HepG2 (cell line): Measurements from ENCODE around the gene ZC3H7B. TPM values are rescaled to one million over a fixed set of nuclear protein-coding genes. Genes with fewer than 3 reads are reported as not detected.
A peak's percentile ranks its signal among the peaks of the same experiment; 100 is the strongest.

Experiments used
- ESRRA ChIP-seq: sonication (generic); formaldehyde crosslinking; IDR thresholded peaks from 2 replicates; pipeline ENCODE4 v1.5.1; 2020; ENCODE audit warnings: mild to moderate bottlenecking, low read depth, missing genetic modification reagents
- FOXM1 ChIP-seq: sonication (generic); formaldehyde crosslinking; IDR thresholded peaks from 2 replicates; pipeline ENCODE4 v1.5.0; 2020; ENCODE audit warnings: missing genetic modification reagents
- HOXA3 ChIP-seq: sonication (generic); formaldehyde crosslinking; IDR thresholded peaks from 2 replicates; pipeline ENCODE4 v1.5.0; 2020; ENCODE audit warnings: missing genetic modification reagents
- IRF1 ChIP-seq: sonication (generic); formaldehyde crosslinking; IDR thresholded peaks from 2 replicates; pipeline ENCODE4 v1.4.0; 2020; ENCODE audit warnings: low read depth, mild to moderate bottlenecking, missing genetic modification reagents
- JUN ChIP-seq: sonication (generic); formaldehyde crosslinking; IDR thresholded peaks from 2 replicates; pipeline ENCODE4 v1.4.0; 2020; ENCODE audit warnings: mild to moderate bottlenecking, missing genetic modification reagents
- TAF1 ChIP-seq: sonication (generic); formaldehyde crosslinking; IDR thresholded peaks from 2 replicates; pipeline ENCODE4 v1.4.0; 2020; ENCODE audit warnings: missing genetic modification reagents
- TCF7 ChIP-seq: sonication (generic); IDR thresholded peaks from 2 replicates; pipeline ENCODE4 v1.6.1; 2016; ENCODE audit warnings: antibody characterized with exemption, low read depth
- U2AF1 ChIP-seq: fragments of 200-400 bp; formaldehyde crosslinking; optimal IDR thresholded peaks from 2 replicates; pipeline ENCODE3; 2017; ENCODE audit warnings: mild to moderate bottlenecking, low read depth, low read length
- UBTF ChIP-seq: sonication (generic); formaldehyde crosslinking; IDR thresholded peaks from 2 replicates; pipeline ENCODE4 v1.4.0; 2020; ENCODE audit warnings: mild to moderate bottlenecking, missing genetic modification reagents
- ZBTB10 ChIP-seq: sonication (generic); formaldehyde crosslinking; IDR thresholded peaks from 2 replicates; pipeline ENCODE4 v1.4.0; 2020; ENCODE audit warnings: missing genetic modification reagents, borderline replicate concordance
- ZC3H13 ChIP-seq: sonication (generic); formaldehyde crosslinking; IDR thresholded peaks from 2 replicates; pipeline ENCODE4 v1.8.1; 2023; ENCODE audit warnings: mild to moderate bottlenecking, missing genetic modification reagents, moderate library complexity
- ZNF276 ChIP-seq: sonication (generic); formaldehyde crosslinking; IDR thresholded peaks from 2 replicates; pipeline ENCODE4 v1.4.0; 2020; ENCODE audit warnings: mild to moderate bottlenecking, low read depth, missing genetic modification reagents
- ZNF280D ChIP-seq: sonication (generic); formaldehyde crosslinking; IDR thresholded peaks from 2 replicates; pipeline ENCODE4 v1.5.1; 2020; ENCODE audit warnings: mild to moderate bottlenecking, missing genetic modification reagents
- ZNF337 ChIP-seq: sonication (generic); formaldehyde crosslinking; IDR thresholded peaks from 2 replicates; pipeline ENCODE4 v1.5.1; 2020; ENCODE audit warnings: missing genetic modification reagents, low read depth, mild to moderate bottlenecking, borderline replicate concordance
- ZNF576 ChIP-seq: sonication (generic); formaldehyde crosslinking; IDR thresholded peaks from 2 replicates; pipeline ENCODE4 v1.4.0; 2020; ENCODE audit warnings: mild to moderate bottlenecking, missing genetic modification reagents
- polyA plus RNA-seq, 8 experiments: library from polyadenylated mRNA; depleted of rRNA in 3 of 8; stranded (reverse) in 7 of 8; unstranded in 1 of 8; fragments of >200 nt; fragmentation: Illumina TruSeq in 4 of 8; extraction: Trizol in 4 of 8; gene quantifications; 2 replicates each; pipeline versions ENCODE4 v1.2.1 to v1.2.3, GENCODE V29; 2011 to 2016; ENCODE audit warnings: low read depth in 4 of 8, missing spikeins in 1 of 8, mixed read lengths in 1 of 8; ENCODE audit not compliant: insufficient read depth in 1 of 8
- total RNA-seq, 5 experiments: library from RNA; depleted of rRNA; stranded (reverse); fragments of >200 nt; fragmentation: Illumina TruSeq; extraction: Trizol; gene quantifications; 2 replicates each; pipeline ENCODE4 v1.2.3, GENCODE V29; 2016; ENCODE audit warnings: low read depth in 1 of 5

The ZC3H7B gene
- total and polyA plus RNA-seq, 2 of the 13 experiments (the other 11 are each of a cell fraction or from before 2014, with no cell fraction given), result 26.4 to 37.2 TPM

- TF ChIP-seq UBTF, result peak; percentile 76
- peak; percentile 62; the same call in 1 of the 2 replicates for TF ChIP-seq ZNF280D (CRISPR knock-in tag)
- TF ChIP-seq ESRRA (CRISPR knock-in tag), result peak; percentile 85
- peak; percentile 73; the same call in 1 of the 2 replicates for TF ChIP-seq JUN (CRISPR knock-in tag)
- peak; percentile 69; the same call in 1 of the 2 replicates for TF ChIP-seq HOXA3 (CRISPR knock-in tag)
- TF ChIP-seq TAF1, result peak; percentile 49; the same call in 1 of the 2 replicates
- no peak for TF ChIP-seq FOXM1 (CRISPR knock-in tag)
- peak; percentile 92 for TF ChIP-seq ZBTB10
- no peak for TF ChIP-seq ZNF576 (CRISPR knock-in tag)
- TF ChIP-seq TCF7, result peak; percentile 18; the same call in 1 of the 2 replicates
- 0 out of 2 replicates have a peak, but pooled peaks have one; percentile 51 for TF ChIP-seq ZNF276
- 0 out of 2 replicates have a peak, but pooled peaks have one; percentile 34 for TF ChIP-seq ZNF337
- no peak for TF ChIP-seq IRF1
- no peak for TF ChIP-seq U2AF1
- TF ChIP-seq ZC3H13 (CRISPR knock-in tag), result no peak
Observed at GRCh38 chr22:41397143-41397811, 96.0 kb downstream of the ZC3H7B start (continued).
